DMS 273 treated with DMSO at 0.1 percent for 48 hours (cell line): ENCODE data around the gene ABHD15.

Source experiments
- DNase-seq: peaks from one replicate; lab custom pipeline; 2025; lab: John Stamatoyannopoulos, UW

The ABHD15 gene

GRCh38 chr17:29582254-29582765, 15.5 kb upstream of the ABHD15 start:
- DNase-seq = peak; percentile 49

- DNase-seq = no peak
Observed at GRCh38 chr17:29581583-29582253, 14.9 kb upstream of the ABHD15 start.

GRCh38 chr17:29579866-29580771, 13.3 kb upstream of the ABHD15 start:
- peak; percentile 77 for DNase-seq

GRCh38 chr17:29578626-29579485, 12.0 kb upstream of the ABHD15 start:
- DNase-seq = no peak

GRCh38 chr17:29577385-29578211, 10.8 kb upstream of the ABHD15 start:
- no peak for DNase-seq

- DNase-seq = no peak
Observed at GRCh38 chr17:29577001-29577370, 10.1 kb upstream of the ABHD15 start.

- DNase-seq = no peak
Observed at GRCh38 chr17:29576214-29577000, 9.6 kb upstream of the ABHD15 start.

- DNase-seq = no peak
Observed at GRCh38 chr17:29575511-29576213, 8.8 kb upstream of the ABHD15 start.

GRCh38 chr17:29574732-29575510, 8.1 kb upstream of the ABHD15 start:
- no peak for DNase-seq

- no peak for DNase-seq
Observed at GRCh38 chr17:29573871-29574731, 7.3 kb upstream of the ABHD15 start.

GRCh38 chr17:29573558-29573869, 6.7 kb upstream of the ABHD15 start:
- DNase-seq = no peak

- no peak for DNase-seq
Observed at GRCh38 chr17:29572691-29573557, 6.1 kb upstream of the ABHD15 start.

GRCh38 chr17:29571883-29572681, 5.2 kb upstream of the ABHD15 start:
- DNase-seq = no peak

GRCh38 chr17:29571486-29571882, 4.6 kb upstream of the ABHD15 start:
- DNase-seq = no peak

- DNase-seq = no peak
Observed at GRCh38 chr17:29570521-29570920, 3.7 kb upstream of the ABHD15 start.

- no peak for DNase-seq
Observed at GRCh38 chr17:29569245-29569950, 2.6 kb upstream of the ABHD15 start.
